WTC11 (cell line): Measurements from ENCODE around the gene PCDHA1. TPM values are rescaled to one million over a fixed set of nuclear protein-coding genes. Genes with fewer than 3 reads are reported as not detected.
A peak's percentile ranks its signal among the peaks of the same experiment; 100 is the strongest.

Experiments
- ATAC-seq: fragments of 200-7000 bp; cut with Tn5 transposase; 2 replicates; pipeline ENCODE4 v1.10.0; 2021; ENCODE audit warnings: mild to moderate bottlenecking, moderate library complexity
- CTCF ChIA-PET: fragments of 300-600 bp; sonication (Branson Sonifier 250); formaldehyde crosslinking; loops from one replicate; lab custom pipeline; 2021; ENCODE audit warnings: antibody characterized with exemption; lab: Charles Lee
- POLR2A ChIA-PET: fragments of 350-600 bp; sonication (Branson Sonifier 250); formaldehyde crosslinking; loops from one replicate; lab custom pipeline; 2021; ENCODE audit warnings: antibody characterized with exemption; lab: Charles Lee
- DNase-seq: peaks from one replicate; pipeline ENCODE4 v3.0.0; 2021; ENCODE audit warnings: low spot score
- H3K27ac Mint-ChIP-seq: 2 replicates; pipeline ENCODE4 v1.8.0; 2021; ENCODE audit warnings: mixed read lengths
- H3K27me3 Mint-ChIP-seq: 2 replicates; pipeline ENCODE4 v1.8.0; 2021; ENCODE audit warnings: low read depth, mild to moderate bottlenecking, moderate library complexity, mixed read lengths
- H3K36me3 Mint-ChIP-seq: 2 replicates; pipeline ENCODE4 v1.8.0; 2021; ENCODE audit warnings: mixed read lengths
- H3K4me1 Mint-ChIP-seq: 2 replicates; pipeline ENCODE4 v1.8.0; 2022; ENCODE audit warnings: mixed read lengths
- H3K4me3 Mint-ChIP-seq: 2 replicates; pipeline ENCODE4 v1.8.0; 2021; ENCODE audit warnings: mild to moderate bottlenecking, moderate library complexity, mixed read lengths
- H3K9me3 Mint-ChIP-seq: 2 replicates; pipeline ENCODE4 v1.8.0; 2021; ENCODE audit warnings: mixed read lengths
- AR ChIP-seq: fragments of 250-450 bp; sonication (Bioruptor Pico); IDR thresholded peaks from 2 replicates; pipeline ENCODE4 v1.9.0; 2021; ENCODE audit warnings: mild to moderate bottlenecking
- ATF1 ChIP-seq: sonication (generic); formaldehyde crosslinking; IDR thresholded peaks from 2 replicates; pipeline ENCODE4 v1.8.1; 2023; ENCODE audit warnings: mild to moderate bottlenecking, moderate library complexity, missing genetic modification reagents
- ATF3 ChIP-seq: sonication (generic); formaldehyde crosslinking; conservative IDR thresholded peaks from 2 replicates; pipeline ENCODE4 v1.8.1; 2022; ENCODE audit warnings: mild to moderate bottlenecking, missing genetic modification reagents
- CDX4 ChIP-seq: fragments of 250-450 bp; sonication (Bioruptor Pico); IDR thresholded peaks from 2 replicates; pipeline ENCODE4 v1.9.0; 2021; ENCODE audit warnings: moderate library complexity, mild to moderate bottlenecking, inconsistent platforms, borderline replicate concordance
- CTCF ChIP-seq: fragments of 200-600 bp; IDR thresholded peaks from 2 replicates; pipeline ENCODE4 v1.8.0; 2022; ENCODE audit warnings: antibody characterized with exemption
- FOXJ3 ChIP-seq: sonication (generic); formaldehyde crosslinking; IDR thresholded peaks from 2 replicates; pipeline ENCODE4 v1.9.0; 2021; ENCODE audit warnings: missing genetic modification reagents, mild to moderate bottlenecking, borderline replicate concordance
- FOXP4 ChIP-seq: sonication (generic); formaldehyde crosslinking; IDR thresholded peaks from 2 replicates; pipeline ENCODE4 v1.8.0; 2022; ENCODE audit warnings: mild to moderate bottlenecking, missing genetic modification reagents
- GTF2I ChIP-seq: fragments of 250-450 bp; sonication (Bioruptor Pico); conservative IDR thresholded peaks from 2 replicates; pipeline ENCODE4 v1.4.0; 2021; ENCODE audit warnings: mild to moderate bottlenecking
- HMGA2 ChIP-seq: fragments of 250-450 bp; sonication (Bioruptor Pico); IDR thresholded peaks from 2 replicates; pipeline ENCODE4 v1.4.0; 2021; ENCODE audit warnings: mild to moderate bottlenecking, moderate library complexity
- IRF1 ChIP-seq: sonication (generic); formaldehyde crosslinking; IDR thresholded peaks from 2 replicates; pipeline ENCODE4 v1.8.0; 2023; ENCODE audit warnings: missing genetic modification reagents
- MYBL2 ChIP-seq: sonication (generic); formaldehyde crosslinking; IDR thresholded peaks from 2 replicates; pipeline ENCODE4 v1.8.1; 2023; ENCODE audit warnings: mild to moderate bottlenecking, moderate library complexity, missing genetic modification reagents
- NFYB ChIP-seq: sonication (generic); formaldehyde crosslinking; conservative IDR thresholded peaks from 2 replicates; pipeline ENCODE4 v1.8.0; 2022; ENCODE audit warnings: low read depth, missing genetic modification reagents
- PRRX2 ChIP-seq: fragments of 250-450 bp; sonication (Bioruptor Pico); IDR thresholded peaks from 2 replicates; pipeline ENCODE4 v1.8.0; 2021; ENCODE audit warnings: mild to moderate bottlenecking
- RELA ChIP-seq: sonication (generic); formaldehyde crosslinking; IDR thresholded peaks from 2 replicates; pipeline ENCODE4 v1.8.1; 2022; ENCODE audit warnings: missing genetic modification reagents, mild to moderate bottlenecking, borderline replicate concordance
- USF2 ChIP-seq: sonication (generic); formaldehyde crosslinking; IDR thresholded peaks from 2 replicates; pipeline ENCODE4 v1.8.1; 2023; ENCODE audit warnings: mild to moderate bottlenecking, missing genetic modification reagents, moderate library complexity
- ZBTB43 ChIP-seq: sonication (generic); formaldehyde crosslinking; IDR thresholded peaks from 2 replicates; pipeline ENCODE4 v1.8.1; 2023; ENCODE audit warnings: mild to moderate bottlenecking, missing genetic modification reagents
- ZNF416 ChIP-seq: fragments of 250-450 bp; sonication (Bioruptor Pico); IDR thresholded peaks from 2 replicates; pipeline ENCODE4 v1.9.0; 2021; ENCODE audit warnings: mild to moderate bottlenecking, inconsistent platforms
- ZNF532 ChIP-seq: fragments of 250-450 bp; sonication (Bioruptor Pico); IDR thresholded peaks from 2 replicates; pipeline ENCODE4 v1.9.0; 2021; ENCODE audit warnings: mild to moderate bottlenecking, borderline replicate concordance
- total RNA-seq: library from RNA; stranded (reverse); gene quantifications from 3 replicates; pipeline ENCODE4 v1.2.3, GENCODE V29; 2021

The PCDHA1 gene
- total RNA-seq, 1 experiment from 2014 or later, result 2.4 TPM

GRCh38 chr5:141039517-141039916 is 253.6 kb downstream of the PCDHA1 start:
- H3K9me3 Mint-ChIP-seq, result no peaks in the 10 kb centered on the region
- H3K27me3 Mint-ChIP-seq, result no peaks in the 10 kb centered on the region; the same call in 1 of the 2 replicates
- H3K36me3 Mint-ChIP-seq, result no peaks in the 10 kb centered on the region
- CTCF ChIA-PET, result interaction anchor here (0.5 to 3.9 kb wide), 60 partner anchors 10 to 528 kb away, joined by 3 to 243 read pairs (median 7); partner anchors contain the start of genes PCDHA1, PCDHA10, PCDHA11 and PCDHA12
- TF ChIP-seq GTF2I (CRISPR knock-in tag) (no peak), PRRX2 (CRISPR knock-in tag) (no peak), HMGA2 (CRISPR knock-in tag) (no peak), NFYB (no peak), ZBTB43 (CRISPR knock-in tag) (no peak), ZNF416 (CRISPR knock-in tag) (no peak), USF2 (CRISPR knock-in tag) (no peak), AR (no peak), FOXP4 (CRISPR knock-in tag) (no peak), CDX4 (CRISPR knock-in tag) (no peak)
- H3K4me3 Mint-ChIP-seq, result no peak overlapping the region
- ATAC-seq (no peak), DNase-seq (no peak)
- H3K4me1 Mint-ChIP-seq, result peaks cover 4% of the 10 kb centered on the region
- POLR2A ChIA-PET, result interaction anchor here (0.6 to 3.0 kb wide), 11 partner anchors 35 to 184 kb away, joined by 3 to 50 read pairs (median 5); partner anchors contain the start of genes PCDHA10, PCDHA11, PCDHA12 and PCDHA13
- H3K27ac Mint-ChIP-seq, result no peak overlapping the region

GRCh38 chr5:141040093-141040770 is 254.3 kb downstream of the PCDHA1 start:
- H3K9me3 Mint-ChIP-seq, result no peaks in the 10 kb centered on the region
- H3K4me3 Mint-ChIP-seq, result no peak overlapping the region
- POLR2A ChIA-PET, result interaction anchor here (0.6 to 3.0 kb wide), 13 partner anchors 12 to 184 kb away, joined by 3 to 50 read pairs (median 5); partner anchors contain the start of genes PCDHA10, PCDHA11, PCDHA12 and PCDHA13
- H3K4me1 Mint-ChIP-seq, result peaks cover 4% of the 10 kb centered on the region
- ATAC-seq (peak; percentile 82), DNase-seq (peak; percentile 77)
- CTCF ChIA-PET, result interaction anchor here (0.5 to 3.9 kb wide), 60 partner anchors 9 to 527 kb away, joined by 3 to 243 read pairs (median 7); partner anchors contain the start of genes PCDHA1, PCDHA10, PCDHA11 and PCDHA12
- H3K36me3 Mint-ChIP-seq, result no peaks in the 10 kb centered on the region
- H3K27me3 Mint-ChIP-seq, result peaks cover 3% of the 10 kb centered on the region
- H3K27ac Mint-ChIP-seq, result no peak overlapping the region
- TF ChIP-seq IRF1 (CRISPR knock-in tag) (no peak), CTCF (peak; percentile 55; the same call in 1 of the 2 replicates), PRRX2 (CRISPR knock-in tag) (no peak), ATF1 (CRISPR knock-in tag) (no peak), FOXJ3 (CRISPR knock-in tag) (no peak), ATF3 (CRISPR knock-in tag) (no peak), ZNF532 (CRISPR knock-in tag) (0 out of 2 replicates have a peak, but pooled peaks have one; percentile 38), MYBL2 (CRISPR knock-in tag) (no peak), RELA (CRISPR knock-in tag) (no peak)
